OCI-M2 (cell line): ENCODE measurements around the gene SETBP1.

Source experiments
- DNase-seq: peaks from one replicate; lab custom pipeline; 2025; ENCODE audit not compliant: unreplicated experiment; lab: John Stamatoyannopoulos, UW

Gene SETBP1

GRCh38 chr18:44758861-44759631, 78.4 kb downstream of the SETBP1 start:
- no peak for DNase-seq

GRCh38 chr18:44759925-44760342, 79.2 kb downstream of the SETBP1 start:
- DNase-seq: no peak

DNA sequence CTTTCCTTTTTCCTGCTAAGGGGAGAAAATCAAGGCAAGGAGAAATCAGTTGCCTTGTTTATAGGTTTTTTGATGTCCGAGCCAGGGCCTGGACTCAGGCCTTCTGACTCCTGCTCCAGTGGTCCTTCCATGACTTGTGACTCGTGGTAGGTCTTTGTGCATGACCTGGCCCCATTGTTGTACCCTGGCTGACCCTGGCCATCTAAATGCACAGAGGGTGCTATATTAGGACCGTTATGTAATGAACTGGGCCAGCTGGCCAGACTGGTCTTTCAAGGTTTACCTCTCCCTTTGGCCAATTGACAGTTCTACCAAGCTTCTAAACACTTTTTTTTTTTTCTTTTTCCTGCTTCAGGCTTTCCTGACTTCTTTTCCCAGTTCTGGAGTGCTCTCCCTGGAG, 81.1 kb downstream of the SETBP1 start:
- DNase-seq: no peak

- DNase-seq: no peak
These were observed 82.6 kb downstream of the SETBP1 start for GRCh38 chr18:44763327-44763726.

DNA sequence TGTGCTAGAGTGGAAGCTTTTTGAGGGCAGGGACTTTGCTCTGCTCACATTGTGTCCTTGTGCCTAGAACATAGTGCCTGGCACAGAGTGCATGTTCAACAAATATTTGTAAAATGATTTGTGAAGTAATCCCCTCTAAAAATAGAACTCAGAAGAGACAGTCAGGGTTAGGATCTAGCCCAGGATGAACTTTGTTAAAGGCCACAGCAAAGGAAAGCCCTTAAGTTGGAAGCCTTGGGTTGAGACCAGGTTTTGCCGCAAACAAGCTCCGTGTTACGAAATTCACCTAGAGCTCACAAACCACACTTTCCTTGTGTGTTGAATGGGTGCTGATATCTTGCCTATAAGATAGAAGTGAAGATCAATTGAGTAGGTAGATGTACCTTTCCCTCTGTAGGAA, 84.2 kb downstream of the SETBP1 start:
- no peak for DNase-seq

DNA sequence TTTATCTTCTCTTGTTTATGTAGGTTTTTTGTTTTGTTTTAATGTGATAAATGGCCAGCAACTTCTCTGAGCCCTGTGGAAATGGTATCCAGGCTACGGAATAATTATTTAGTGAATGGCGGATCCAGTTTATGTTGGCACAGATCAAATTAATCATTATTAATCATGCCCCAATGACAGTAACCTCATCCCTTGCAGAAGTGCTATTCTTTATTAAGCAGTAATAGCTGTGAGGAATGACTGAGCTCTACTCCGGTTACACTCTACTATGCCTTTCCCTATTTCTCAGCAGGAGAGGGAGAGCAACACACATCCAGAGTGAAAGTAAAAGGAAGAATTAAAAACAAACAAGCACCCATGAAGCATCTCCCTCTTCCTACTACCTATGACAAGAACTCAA, 84.8 kb downstream of the SETBP1 start:
- no peak for DNase-seq

GRCh38 chr18:44766450-44766849, 85.8 kb downstream of the SETBP1 start:
- DNase-seq: no peak

GRCh38 chr18:44767807-44768206, 87.1 kb downstream of the SETBP1 start:
- DNase-seq: no peak

GRCh38 chr18:44770641-44771040, 90.0 kb downstream of the SETBP1 start:
- DNase-seq: no peak

DNA sequence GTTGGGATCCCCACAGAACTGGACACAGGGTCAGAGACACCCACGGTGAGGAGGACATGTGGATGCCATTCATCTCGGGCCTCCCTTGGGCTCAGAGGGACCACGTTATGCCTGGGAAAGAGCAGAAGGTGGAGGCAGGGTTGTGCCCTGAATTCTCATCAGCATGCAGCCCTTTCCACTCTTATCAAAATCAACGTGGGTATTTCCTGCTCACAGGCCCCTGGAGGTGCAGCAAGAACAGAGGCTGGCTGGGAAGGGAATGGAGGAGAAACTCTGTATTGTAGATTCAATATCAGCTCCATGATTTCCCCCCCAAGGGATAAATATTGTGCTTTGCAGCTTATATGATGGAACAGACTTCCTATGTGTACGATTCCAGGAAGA, 90.9 kb downstream of the SETBP1 start:
- no peak for DNase-seq

GRCh38 chr18:44771956-44772917, 91.5 kb downstream of the SETBP1 start:
- DNase-seq: no peak

DNA sequence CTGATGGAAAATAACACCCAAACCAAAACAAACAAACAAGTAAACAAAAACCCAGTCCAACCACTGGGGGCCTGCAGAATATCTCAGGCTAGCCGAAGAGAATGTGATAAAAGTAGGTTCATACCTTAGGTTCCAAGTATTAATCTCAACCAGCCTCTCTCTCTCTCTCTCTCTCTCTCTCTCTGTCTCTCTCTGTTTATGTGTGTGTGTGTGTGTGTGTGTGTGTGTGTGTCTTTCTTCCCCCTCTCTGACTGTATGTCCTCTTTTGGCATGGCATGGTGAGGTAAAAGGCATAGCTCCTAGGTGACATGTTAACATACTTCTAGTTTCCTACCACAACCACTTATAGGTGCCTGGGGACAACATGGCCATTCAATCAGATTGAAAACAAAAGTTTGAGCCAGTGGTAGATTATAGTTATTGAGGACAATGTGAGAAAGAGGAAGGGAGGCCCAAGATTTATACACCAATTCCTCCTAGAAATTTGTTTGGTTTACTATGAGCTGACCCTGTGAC, 93.0 kb downstream of the SETBP1 start:
- no peak for DNase-seq

DNA sequence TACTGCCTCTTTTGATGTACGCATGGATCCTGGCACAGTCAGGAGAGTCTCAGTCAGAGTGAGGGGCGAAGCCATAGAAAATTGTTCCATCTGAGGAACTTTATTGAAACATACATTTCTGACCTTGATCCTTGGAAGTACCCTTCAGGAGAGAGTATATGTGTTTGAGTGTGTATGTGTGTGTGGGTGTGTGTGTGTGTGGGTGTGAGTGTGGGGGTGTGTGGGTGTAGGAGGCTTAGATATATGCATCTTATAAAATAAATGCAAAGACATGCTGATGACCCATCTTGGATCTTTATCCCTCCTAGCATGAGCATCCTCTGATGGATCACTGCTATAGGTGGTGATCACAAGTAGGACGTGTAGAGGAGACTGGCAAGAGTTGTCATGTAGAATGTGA, 93.5 kb downstream of the SETBP1 start:
- no peak for DNase-seq

GRCh38 chr18:44777457-44778192, 96.9 kb downstream of the SETBP1 start:
- no peak for DNase-seq

GRCh38 chr18:44778788-44779187, 98.1 kb downstream of the SETBP1 start:
- no peak for DNase-seq

- DNase-seq: no peak
These were observed 99.1 kb downstream of the SETBP1 start for GRCh38 chr18:44779753-44780292.

DNA sequence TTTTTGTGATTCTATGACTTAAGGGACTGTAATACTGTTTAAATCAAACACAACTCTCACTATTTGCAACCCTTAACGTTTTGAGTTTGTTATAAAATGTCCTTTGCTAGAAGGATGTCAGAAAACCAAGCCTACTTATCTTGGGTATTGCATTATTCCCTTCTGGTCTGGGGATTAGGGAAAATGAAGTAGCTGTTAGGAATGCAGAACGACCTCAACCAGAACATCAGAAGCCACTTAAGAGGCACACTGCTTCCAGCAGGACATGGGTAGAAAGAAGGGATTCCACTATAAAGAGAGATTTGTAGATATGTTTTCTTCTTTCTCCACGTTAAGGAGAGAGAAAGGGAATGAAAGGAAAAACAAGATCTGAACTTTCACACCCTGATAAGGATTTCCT, 101.2 kb downstream of the SETBP1 start:
- DNase-seq: no peak

GRCh38 chr18:44782617-44783016, 101.9 kb downstream of the SETBP1 start:
- no peak for DNase-seq

DNA sequence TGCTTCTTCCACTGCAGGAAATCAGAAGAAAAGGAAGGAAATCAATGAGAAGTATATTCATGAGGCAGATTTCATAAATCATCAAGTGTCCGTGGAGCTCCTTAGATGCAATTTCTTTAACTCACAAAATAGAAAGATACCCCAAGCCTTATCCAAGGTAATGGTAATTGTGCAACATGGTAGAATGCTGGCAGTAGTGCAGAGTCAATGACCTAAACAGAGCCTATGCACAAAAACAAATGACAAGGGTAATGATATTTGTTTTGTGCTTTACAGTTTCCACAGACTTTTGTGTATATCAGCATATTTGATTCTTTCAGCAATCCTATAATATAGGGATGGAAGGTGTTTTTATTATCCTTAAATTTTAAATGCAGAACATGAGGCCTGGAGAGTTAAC, 102.7 kb downstream of the SETBP1 start:
- DNase-seq: no peak

- DNase-seq: no peak
These were observed 105.6 kb downstream of the SETBP1 start for GRCh38 chr18:44786257-44786656.

DNA sequence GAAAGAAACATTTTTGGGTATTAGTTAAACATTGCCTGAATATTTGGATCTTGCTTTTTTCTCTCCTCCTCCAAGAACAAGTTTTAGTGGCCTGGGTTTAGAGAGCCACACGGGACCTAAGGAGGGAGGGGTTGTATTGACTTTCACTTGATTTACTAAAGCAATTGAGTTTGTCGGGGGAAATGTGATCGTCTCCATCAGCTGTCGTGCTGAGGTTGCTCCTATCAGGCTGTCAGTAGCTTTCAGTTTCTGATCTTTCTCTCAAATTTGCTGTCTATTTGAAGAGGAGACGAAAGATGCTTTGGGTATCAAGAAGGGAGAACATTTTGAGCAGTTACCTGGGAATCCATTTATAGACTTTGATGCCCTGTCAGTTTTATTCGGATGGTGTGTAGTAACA, 106.0 kb downstream of the SETBP1 start:
- no peak for DNase-seq
